ENCODE results near the gene SLC35F3. TPM values are rescaled to one million over a fixed set of nuclear protein-coding genes. Genes with fewer than 3 reads are reported as not detected.
A peak's percentile ranks its signal among the peaks of the same experiment; 100 is the strongest.
"Not testable (repeated sequence)": the region's sequence is repeated elsewhere in the genome, so short reads cannot be mapped to it uniquely, and the experiment has no call there.

Gene SLC35F3
- total and polyA plus RNA-seq, 3 experiments from 2014 or later = 0.21 to 7.8 (median 6.9) TPM

DNA sequence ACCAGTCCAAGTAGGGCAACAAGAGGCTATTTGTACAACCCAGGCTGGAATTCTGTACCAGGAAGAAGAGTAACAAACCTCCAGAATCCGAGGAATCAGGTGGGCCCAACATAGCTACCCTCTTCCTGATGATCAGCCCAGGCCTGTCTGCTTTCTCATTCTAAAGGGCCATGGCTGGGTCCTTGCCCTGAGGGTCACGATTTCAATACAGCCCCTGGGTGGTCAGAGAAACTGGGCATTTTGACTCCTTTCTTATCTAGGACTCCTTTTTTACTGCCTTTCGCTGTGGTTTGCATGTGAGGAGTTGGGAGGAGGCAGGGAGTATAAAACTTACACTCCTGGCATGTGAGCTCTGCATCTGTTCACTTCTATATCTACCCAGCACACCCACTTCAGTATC, 303.9 kb downstream of the SLC35F3 start:
- no peak overlapping the region for H3K4me3 Mint-ChIP-seq
- ChIA-PET CTCF (no interaction called here), POLR2A (interaction anchor here (0.6 kb wide), 1 partner anchor 22 kb away, joined by 3 read pairs; no protein-coding TSS in a partner anchor)
- H3K4me3 ChIP-seq (ENCODE audit: low read length) = no peak overlapping the region
- peaks cover 4 to 7% (median 6%) of the 10 kb centered on the region in 3 donors for H3K4me1 Mint-ChIP-seq
- H3K27me3 ChIP-seq (ENCODE audit: insufficient read depth, low read length, poor library complexity, severe bottlenecking) = no peaks in the 10 kb centered on the region
- no peaks in the 10 kb centered on the region for H3K36me3 Mint-ChIP-seq
- DNase-seq = no peak
- peaks cover 18 to 29% of the 10 kb centered on the region in 2 donors for H3K27me3 Mint-ChIP-seq
- no peaks in the 10 kb centered on the region for H3K9me3 ChIP-seq (ENCODE audit: low read length)
- no peak overlapping the region for H3K27ac ChIP-seq (ENCODE audit: low read depth, low read length)
- no peak overlapping the region for H3K27ac Mint-ChIP-seq
- H3K9me3 Mint-ChIP-seq = peaks cover 0 to 3% (median 0%) of the 10 kb centered on the region in 5 donors
- H3K36me3 ChIP-seq (ENCODE audit: insufficient read depth, low read length) = no peaks in the 10 kb centered on the region
- H3K4me1 ChIP-seq (ENCODE audit: insufficient read depth, low read length) = no peaks in the 10 kb centered on the region

DNA sequence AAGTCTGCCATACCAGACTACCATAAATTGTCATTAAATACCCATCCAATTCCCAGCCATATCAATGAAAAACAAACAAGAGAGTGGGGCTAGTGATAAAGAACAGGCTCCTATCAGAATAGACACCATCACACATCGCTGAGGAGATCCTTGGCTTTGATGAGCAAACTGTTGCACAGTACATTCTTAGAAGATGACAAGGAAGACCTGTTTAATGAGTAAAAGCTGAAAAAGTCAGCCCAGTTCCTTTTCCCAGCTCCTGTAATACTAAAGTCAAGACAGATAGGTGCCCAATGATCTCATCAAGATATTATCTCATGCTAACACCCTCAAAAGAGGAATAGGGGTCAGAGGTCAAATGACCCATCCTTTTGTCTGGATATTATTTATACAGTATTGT, 304.3 kb downstream of the SLC35F3 start:
- no peak for DNase-seq
- peaks cover 7 to 11% (median 8%) of the 10 kb centered on the region in 3 donors for H3K4me1 Mint-ChIP-seq
- H3K4me3 Mint-ChIP-seq = no peak overlapping the region
- no peak overlapping the region for H3K27ac Mint-ChIP-seq
- peaks cover 0 to 3% (median 0%) of the 10 kb centered on the region in 5 donors for H3K9me3 Mint-ChIP-seq
- POLR2A ChIA-PET = no interaction called here
- H3K27me3 Mint-ChIP-seq = peaks cover 21 to 33% of the 10 kb centered on the region in 2 donors
- CTCF ChIA-PET = no interaction called here
- no peak overlapping the region for H3K4me3 ChIP-seq (ENCODE audit: low read length)
- H3K36me3 Mint-ChIP-seq = no peaks in the 10 kb centered on the region
- no peak overlapping the region for H3K27ac ChIP-seq (ENCODE audit: low read depth, low read length)
- H3K9me3 ChIP-seq (ENCODE audit: low read length) = no peaks in the 10 kb centered on the region
- H3K27me3 ChIP-seq (ENCODE audit: insufficient read depth, low read length, poor library complexity, severe bottlenecking) = no peaks in the 10 kb centered on the region
- H3K36me3 ChIP-seq (ENCODE audit: insufficient read depth, low read length) = no peaks in the 10 kb centered on the region
- no peaks in the 10 kb centered on the region for H3K4me1 ChIP-seq (ENCODE audit: insufficient read depth, low read length)

DNA sequence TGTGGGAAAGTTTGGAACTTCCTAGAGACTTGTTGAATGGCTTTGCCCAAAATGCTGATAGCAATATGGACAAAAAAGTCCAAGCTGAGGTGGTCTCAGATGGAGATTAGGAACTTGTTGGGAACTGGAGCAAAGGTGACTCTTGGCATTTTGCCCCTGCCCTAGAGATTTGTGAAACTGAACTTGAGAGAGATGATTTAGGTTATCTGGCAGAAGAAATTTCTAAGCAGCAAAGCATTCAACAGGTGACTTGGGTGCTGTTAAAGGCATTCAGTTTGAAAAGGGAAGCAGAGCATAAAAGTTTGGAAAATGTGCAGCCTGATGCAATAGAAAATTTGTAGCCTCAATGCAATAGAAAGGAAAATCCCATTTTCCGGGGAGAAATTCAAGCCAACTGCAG, 306.0 kb downstream of the SLC35F3 start:
- DNase-seq; POLR2A ChIA-PET; H3K27ac ChIP-seq (ENCODE audit: low read depth, low read length); H3K9me3 Mint-ChIP-seq; H3K4me3 ChIP-seq (ENCODE audit: low read length); H3K9me3 ChIP-seq (ENCODE audit: low read length); H3K4me1 ChIP-seq (ENCODE audit: insufficient read depth, low read length); H3K36me3 ChIP-seq (ENCODE audit: insufficient read depth, low read length); CTCF ChIA-PET; H3K36me3 Mint-ChIP-seq; H3K27me3 ChIP-seq (ENCODE audit: insufficient read depth, low read length, poor library complexity, severe bottlenecking); H3K27ac Mint-ChIP-seq; H3K4me3 Mint-ChIP-seq: not testable (repeated sequence)
- Mint-ChIP-seq H3K27me3 (peaks cover 22 to 36% of the 10 kb centered on the region in 2 donors), H3K4me1 (peaks cover 9 to 15% (median 10%) of the 10 kb centered on the region in 3 donors)

DNA sequence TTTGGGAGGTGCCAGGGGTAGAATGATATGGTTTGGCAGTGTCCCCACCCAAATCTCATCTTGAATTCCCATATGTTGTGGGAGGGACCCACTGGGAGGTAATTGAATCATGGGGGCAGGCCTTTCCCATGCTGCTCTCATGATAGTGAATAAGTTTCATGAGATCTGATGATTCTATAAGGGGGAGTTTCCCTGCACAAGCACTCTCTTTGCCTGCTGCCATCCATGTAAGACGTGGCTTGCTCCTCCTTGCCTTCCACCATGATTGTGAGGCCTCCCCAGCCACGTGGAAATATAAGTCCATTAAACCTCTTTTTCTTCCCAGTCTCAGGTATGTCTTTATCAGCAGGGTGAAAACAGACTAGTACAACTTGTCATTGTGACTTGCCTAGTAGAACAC, 307.4 kb downstream of the SLC35F3 start:
- POLR2A ChIA-PET = not testable (repeated sequence)

DNA sequence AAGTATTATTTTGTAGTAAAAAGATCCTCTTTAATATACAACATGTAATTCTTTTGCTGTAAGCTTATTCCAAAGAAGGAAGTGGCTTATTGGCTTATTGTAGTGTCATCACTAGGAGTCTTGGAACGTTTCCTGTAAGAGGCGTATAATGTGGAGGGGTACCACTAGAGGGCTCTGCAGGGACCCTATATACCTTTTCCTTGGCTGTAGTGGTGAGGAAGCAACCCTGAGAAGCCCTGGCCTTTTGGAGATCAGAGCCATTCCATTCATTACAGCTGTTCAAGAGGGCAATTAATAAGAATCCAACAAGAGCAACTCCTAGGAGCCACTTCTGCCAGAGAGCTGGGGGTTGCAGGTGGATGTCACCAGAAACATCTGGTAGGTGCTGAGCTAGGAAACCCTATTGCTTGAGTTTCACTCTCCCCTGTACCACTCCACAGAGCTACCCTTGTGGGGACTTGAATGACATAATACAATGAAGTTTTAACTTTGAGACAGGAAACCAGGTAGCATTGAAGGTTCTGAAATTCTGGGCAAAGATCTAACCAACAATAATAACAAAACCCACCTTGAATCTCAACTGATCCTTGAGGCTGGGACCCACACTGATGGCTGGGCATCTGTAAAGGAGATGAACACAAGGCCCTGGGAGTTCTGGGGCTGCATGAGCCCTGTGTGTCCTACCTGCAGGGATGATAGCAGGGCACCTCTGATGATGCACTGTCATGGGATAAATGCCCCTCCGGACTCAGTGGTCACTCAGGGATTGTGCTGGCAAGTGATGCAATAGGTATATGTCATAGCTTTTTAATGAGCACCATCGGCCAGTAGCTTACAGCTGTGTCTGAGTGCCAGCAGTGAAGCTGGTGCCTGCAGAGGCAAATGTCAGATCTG, 308.5 kb downstream of the SLC35F3 start:
- no peaks in the 10 kb centered on the region for H3K36me3 ChIP-seq (ENCODE audit: insufficient read depth, low read length)
- DNase-seq = peak in 2 of 5 donors; percentile 11 to 17
- H3K4me3 ChIP-seq (ENCODE audit: low read length) = no peak overlapping the region
- Mint-ChIP-seq H3K36me3 (no peaks in the 10 kb centered on the region), H3K27ac (peak overlapping the region in 2 of 8 donors; percentile 4 to 29), H3K4me3 (peak overlapping the region in 5 of 7 donors; percentile 20 to 60 (median 43)), H3K9me3 (peaks cover 0 to 3% (median 0%) of the 10 kb centered on the region in 5 donors), H3K4me1 (peaks cover 11 to 15% (median 14%) of the 10 kb centered on the region in 3 donors), H3K27me3 (peaks cover 28 to 55% of the 10 kb centered on the region in 2 donors)
- H3K4me1 ChIP-seq (ENCODE audit: insufficient read depth, low read length) = no peaks in the 10 kb centered on the region
- CTCF ChIA-PET = interaction anchor here (0.6 to 4.5 kb wide), 7 partner anchors 9 to 114 kb away, joined by 3 to 48 read pairs (median 4); no protein-coding TSS in a partner anchor
- POLR2A ChIA-PET = interaction anchor here (0.7 kb wide), 1 partner anchor 97 kb away, joined by 4 read pairs; no protein-coding TSS in a partner anchor
- no peaks in the 10 kb centered on the region for H3K27me3 ChIP-seq (ENCODE audit: insufficient read depth, low read length, poor library complexity, severe bottlenecking)
- no peaks in the 10 kb centered on the region for H3K9me3 ChIP-seq (ENCODE audit: low read length)
- no peak overlapping the region for H3K27ac ChIP-seq (ENCODE audit: low read depth, low read length)

More for the DNA sequence above, 307.4 kb downstream of the SLC35F3 start:
- DNase-seq; H3K9me3 Mint-ChIP-seq; H3K9me3 ChIP-seq (ENCODE audit: low read length); H3K27ac ChIP-seq (ENCODE audit: low read depth, low read length); H3K4me3 Mint-ChIP-seq; H3K36me3 Mint-ChIP-seq; H3K4me1 ChIP-seq (ENCODE audit: insufficient read depth, low read length); H3K4me3 ChIP-seq (ENCODE audit: low read length); H3K36me3 ChIP-seq (ENCODE audit: insufficient read depth, low read length); H3K27ac Mint-ChIP-seq; H3K27me3 ChIP-seq (ENCODE audit: insufficient read depth, low read length, poor library complexity, severe bottlenecking): not testable (repeated sequence)
- Mint-ChIP-seq H3K4me1 (peaks cover 10 to 15% (median 14%) of the 10 kb centered on the region in 3 donors), H3K27me3 (peaks cover 28 to 50% of the 10 kb centered on the region in 2 donors)
- CTCF ChIA-PET = interaction anchor here (1.0 to 4.5 kb wide), 3 partner anchors 10 to 101 kb away, joined by 3 to 48 read pairs (median 5); no protein-coding TSS in a partner anchor

DNA sequence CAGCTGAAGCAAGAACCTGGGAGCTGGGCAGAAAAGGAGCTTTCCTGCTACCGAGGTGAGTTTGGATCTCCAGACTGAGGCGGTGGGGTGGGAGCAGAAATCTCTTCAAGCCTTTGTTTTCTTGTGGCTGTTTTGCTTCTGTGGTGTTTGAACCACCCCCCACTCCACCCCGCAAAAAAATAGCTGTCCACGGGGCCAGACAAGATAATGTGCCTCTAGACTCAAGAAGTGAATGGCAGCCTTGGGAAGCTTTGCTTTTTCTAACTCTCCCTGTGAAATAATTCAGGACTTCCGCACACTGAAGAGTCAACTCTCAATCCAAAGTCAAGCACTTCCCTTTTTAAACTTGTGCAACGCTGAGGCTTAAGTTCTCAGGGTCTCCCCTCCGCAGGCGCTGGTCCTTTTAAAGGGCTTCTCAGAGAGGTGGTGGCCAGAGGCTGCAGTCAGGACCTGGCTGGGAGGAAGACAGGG, 309.2 kb downstream of the SLC35F3 start:
- DNase-seq = no peak

DNA sequence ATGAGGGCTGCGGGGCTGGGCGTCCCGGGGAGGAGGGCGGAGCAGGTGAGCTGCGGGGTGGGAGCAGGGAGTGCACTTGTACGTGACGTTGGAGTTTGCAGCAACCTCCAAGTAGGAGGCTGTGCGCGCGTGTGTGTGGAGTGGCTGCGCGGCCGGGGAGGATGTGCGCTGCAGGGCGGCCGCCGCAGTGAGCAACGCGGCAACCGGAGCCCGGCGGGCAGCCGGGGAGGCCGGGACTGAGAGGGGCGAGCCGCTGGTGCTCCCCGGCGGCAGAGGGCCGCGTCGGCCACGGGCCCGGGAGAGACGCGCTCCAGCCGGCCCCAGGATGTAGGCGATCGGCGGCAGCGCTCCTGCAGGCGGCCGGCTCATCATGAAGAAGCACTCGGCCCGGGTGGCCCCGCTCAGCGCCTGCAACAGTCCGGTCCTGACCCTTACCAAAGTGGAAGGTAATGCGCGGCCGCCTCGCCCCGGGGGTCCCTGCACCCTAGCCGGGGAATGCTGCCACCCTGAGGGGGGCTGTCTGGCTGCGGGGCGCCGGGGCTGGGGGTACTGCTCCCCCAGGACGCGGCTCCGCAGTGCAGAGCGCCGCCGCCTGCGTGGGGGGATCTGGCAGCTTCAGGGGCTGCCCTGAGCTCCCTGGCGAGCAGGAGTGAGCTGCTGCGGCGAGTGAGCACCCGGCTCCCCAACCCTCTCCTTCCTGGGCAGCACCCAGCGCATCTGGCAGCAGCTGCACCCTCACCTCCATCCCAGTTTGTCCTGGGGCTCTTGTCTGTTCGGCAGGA, 309.8 kb downstream of the SLC35F3 start:
- DNase-seq = peak in 1 of 5 donors; percentile 4
- Mint-ChIP-seq H3K4me1 (peaks cover 11 to 15% (median 14%) of the 10 kb centered on the region in 3 donors), H3K4me3 (peak overlapping the region in 5 of 7 donors; percentile 51 to 76 (median 74)), H3K27me3 (peaks cover 23 to 50% of the 10 kb centered on the region in 2 donors), H3K27ac (no peak overlapping the region), H3K9me3 (peaks cover 0 to 3% (median 0%) of the 10 kb centered on the region in 5 donors), H3K36me3 (no peaks in the 10 kb centered on the region)
- Histone ChIP-seq H3K4me1 (ENCODE audit: insufficient read depth, low read length) (no peaks in the 10 kb centered on the region), H3K27ac (ENCODE audit: low read depth, low read length) (no peak overlapping the region), H3K27me3 (ENCODE audit: insufficient read depth, low read length, poor library complexity, severe bottlenecking) (no peaks in the 10 kb centered on the region), H3K9me3 (ENCODE audit: low read length) (no peaks in the 10 kb centered on the region), H3K36me3 (ENCODE audit: insufficient read depth, low read length) (no peaks in the 10 kb centered on the region), H3K4me3 (ENCODE audit: low read length) (peak overlapping the region; percentile 6)
- CTCF ChIA-PET = interaction anchor here (1.6 to 4.5 kb wide), 3 partner anchors 98 to 113 kb away, joined by 5 to 48 read pairs (median 16); no protein-coding TSS in a partner anchor
- POLR2A ChIA-PET = interaction anchor here (0.7 to 1.2 kb wide), 2 partner anchors 16 to 101 kb away, joined by 3 read pairs; no protein-coding TSS in a partner anchor

More for the DNA sequence above, 309.2 kb downstream of the SLC35F3 start:
- CTCF ChIA-PET = interaction anchor here (1.0 to 4.5 kb wide), 4 partner anchors 10 to 114 kb away, joined by 3 to 48 read pairs (median 10); no protein-coding TSS in a partner anchor
- POLR2A ChIA-PET = no interaction called here
- no peak overlapping the region for H3K27ac ChIP-seq (ENCODE audit: low read depth, low read length)
- H3K4me1 ChIP-seq (ENCODE audit: insufficient read depth, low read length) = no peaks in the 10 kb centered on the region
- Mint-ChIP-seq H3K27ac (peak overlapping the region in 1 of 8 donors; percentile 4), H3K4me1 (peaks cover 11 to 15% (median 14%) of the 10 kb centered on the region in 3 donors), H3K9me3 (peaks cover 0 to 3% (median 0%) of the 10 kb centered on the region in 5 donors), H3K4me3 (peak overlapping the region in 5 of 7 donors; percentile 51 to 76 (median 74)), H3K36me3 (no peaks in the 10 kb centered on the region), H3K27me3 (peaks cover 25 to 53% of the 10 kb centered on the region in 2 donors)
- no peaks in the 10 kb centered on the region for H3K36me3 ChIP-seq (ENCODE audit: insufficient read depth, low read length)
- H3K27me3 ChIP-seq (ENCODE audit: insufficient read depth, low read length, poor library complexity, severe bottlenecking) = no peaks in the 10 kb centered on the region
- no peak overlapping the region for H3K4me3 ChIP-seq (ENCODE audit: low read length)
- no peaks in the 10 kb centered on the region for H3K9me3 ChIP-seq (ENCODE audit: low read length)
